IMR-90 (cell line): ENCODE data around the gene PPP2R1B. TPM values are rescaled to one million over a fixed set of nuclear protein-coding genes. Genes with fewer than 3 reads are reported as not detected.

Source experiments
- ATAC-seq: fragments of 200-7000 bp; cut with Tn5 transposase; 2 replicates; pipeline ENCODE4 v1.9.1; 2020; ENCODE audit warnings: low read depth, mild to moderate bottlenecking, moderate library complexity
- BruUV-seq: library from RNA; stranded (reverse); fragments of 400-500 nt; replicated peaks from 2 replicates; lab custom pipeline; 2021; lab: Mats Ljungman, UMichigan
- CTCF ChIA-PET: fragments of 300-600 bp; formaldehyde crosslinking; extraction: SDS; loops from one replicate; lab custom pipeline; 2021; ENCODE audit warnings: antibody characterized with exemption; lab: Yijun Ruan, JAX
- POLR2A ChIA-PET: fragments of 300-600 bp; sonication (Branson Sonifier 250); formaldehyde crosslinking; loops from one replicate; lab custom pipeline; 2022; ENCODE audit warnings: antibody characterized with exemption; ENCODE audit not compliant: unreplicated experiment; lab: Charles Lee
- DNase-seq: peaks from one replicate; pipeline ENCODE4 v3.0.0; 2013
- H2AFZ ChIP-seq: replicated peaks from 2 replicates; pipeline ENCODE3; 2013; ENCODE audit warnings: low read length, mild to moderate bottlenecking; ENCODE audit not compliant: poor library complexity
- H2AK5ac ChIP-seq: 2 replicates; pipeline ENCODE4 v1.6.1; 2013; ENCODE audit warnings: low read depth, low read length, inconsistent platforms
- H2AK9ac ChIP-seq: replicated peaks from 2 replicates; pipeline ENCODE3; 2013; ENCODE audit warnings: mild to moderate bottlenecking, low read depth, low read length, moderate library complexity; ENCODE audit not compliant: poor library complexity
- H2BK120ac ChIP-seq: 2 replicates; pipeline ENCODE4 v1.6.1; 2013; ENCODE audit warnings: low read depth, low read length, inconsistent platforms
- H2BK15ac ChIP-seq: 3 replicates; pipeline ENCODE4 v1.6.1; 2013; ENCODE audit warnings: low read depth, low read length, inconsistent platforms
- H2BK20ac ChIP-seq: 2 replicates; pipeline ENCODE4 v1.6.1; 2013; ENCODE audit warnings: low read depth, mild to moderate bottlenecking, inconsistent platforms, low read length, moderate library complexity
- H2BK5ac ChIP-seq: 2 replicates; pipeline ENCODE4 v1.6.1; 2013; ENCODE audit warnings: mild to moderate bottlenecking, low read depth, low read length, inconsistent platforms; ENCODE audit not compliant: poor library complexity, severe bottlenecking
- H3K14ac ChIP-seq: replicated peaks from 2 replicates; pipeline ENCODE4 v1.6.1; 2013; ENCODE audit warnings: low read depth, low read length, inconsistent platforms
- H3K18ac ChIP-seq: 2 replicates; pipeline ENCODE4 v1.6.1; 2013; ENCODE audit warnings: low read depth, low read length, control low read depth
- H3K23ac ChIP-seq: 2 replicates; pipeline ENCODE4 v1.6.1; 2013; ENCODE audit warnings: low read depth, low read length, inconsistent platforms
- H3K27ac ChIP-seq: 2 replicates; pipeline ENCODE4 v1.5.1; 2013; ENCODE audit warnings: mild to moderate bottlenecking, control low read depth, low read length; ENCODE audit not compliant: insufficient read depth
- H3K27me3 ChIP-seq: 2 replicates; pipeline ENCODE4 v1.6.1; 2013; ENCODE audit warnings: low read length; ENCODE audit not compliant: control insufficient read depth, insufficient read depth
- H3K36me3 ChIP-seq: 2 replicates; pipeline ENCODE4 v1.6.1; 2013; ENCODE audit warnings: low read length, mixed read lengths; ENCODE audit not compliant: control insufficient read depth, insufficient read depth
- H3K4ac ChIP-seq: 2 replicates; pipeline ENCODE4 v1.6.1; 2013; ENCODE audit warnings: low read depth, low read length, inconsistent platforms
- H3K4me1 ChIP-seq: 2 replicates; pipeline ENCODE4 v1.6.1; 2013; ENCODE audit warnings: low read length, mixed read lengths; ENCODE audit not compliant: control insufficient read depth, insufficient read depth
- H3K4me2 ChIP-seq: 2 replicates; pipeline ENCODE4 v1.6.1; 2013; ENCODE audit warnings: low read depth, mild to moderate bottlenecking, control low read depth, low read length, moderate library complexity
- H3K4me3 ChIP-seq: 2 replicates; pipeline ENCODE4 v1.5.1; 2013; ENCODE audit warnings: low read depth, mild to moderate bottlenecking, control low read depth, low read length, moderate library complexity; ENCODE audit not compliant: insufficient read depth
- H3K56ac ChIP-seq: 2 replicates; pipeline ENCODE4 v1.6.1; 2013; ENCODE audit warnings: low read length, inconsistent platforms; ENCODE audit not compliant: insufficient read depth; ENCODE audit errors: extremely low read depth
- H3K79me1 ChIP-seq, 2 experiments: 2 replicates each; pipeline ENCODE4 v1.6.1; 2013; ENCODE audit warnings: low read length in 2 of 2, inconsistent platforms in 1 of 2, low read depth in 1 of 2
- H3K9ac ChIP-seq: 2 replicates; pipeline ENCODE4 v1.6.1; 2013; ENCODE audit warnings: low read depth, low read length, control low read depth
- H3K9me1 ChIP-seq: 2 replicates; pipeline ENCODE4 v1.6.1; 2013; ENCODE audit warnings: low read length, inconsistent platforms; ENCODE audit not compliant: insufficient read depth
- H3K9me3 ChIP-seq: 2 replicates; pipeline ENCODE4 v1.6.1; 2013; ENCODE audit warnings: low read length; ENCODE audit not compliant: control insufficient read depth, insufficient read depth
- H4K20me1 ChIP-seq: 2 replicates; pipeline ENCODE4 v1.6.1; 2013; ENCODE audit warnings: low read length, inconsistent platforms; ENCODE audit not compliant: insufficient read depth
- H4K5ac ChIP-seq: 2 replicates; pipeline ENCODE4 v1.6.1; 2013; ENCODE audit warnings: mild to moderate bottlenecking, low read depth, low read length, control low read depth
- H4K8ac ChIP-seq, 2 experiments: 2 replicates each; pipeline ENCODE4 v1.6.1; 2013; ENCODE audit warnings: low read depth in 2 of 2, low read length in 2 of 2, control low read depth in 1 of 2, inconsistent platforms in 1 of 2
- H4K91ac ChIP-seq: 2 replicates; pipeline ENCODE4 v1.6.1; 2013; ENCODE audit warnings: low read depth, low read length, inconsistent platforms; ENCODE audit not compliant: insufficient read depth
- BHLHE40 ChIP-seq: fragments of 150-350 bp; IDR thresholded peaks from 2 replicates; pipeline ENCODE4 v1.6.1; 2016; ENCODE audit warnings: mild to moderate bottlenecking, low read depth, low read length
- CEBPB ChIP-seq: IDR thresholded peaks from 2 replicates; pipeline ENCODE4 v1.6.1; 2012; ENCODE audit warnings: low read depth, low read length, improper control_type of control experiment
- CHD1 ChIP-seq: IDR thresholded peaks from 2 replicates; pipeline ENCODE4 v1.6.1; 2012; ENCODE audit warnings: low read depth, low read length, improper control_type of control experiment
- CTCF ChIP-seq: conservative IDR thresholded peaks from 2 replicates; pipeline ENCODE4 v1.5.1; 2012; ENCODE audit warnings: mild to moderate bottlenecking, low read depth, low read length, improper control_type of control experiment
- ELK1 ChIP-seq: fragments of 150-350 bp; IDR thresholded peaks from 2 replicates; pipeline ENCODE4 v1.6.1; 2016; ENCODE audit warnings: low read depth, mild to moderate bottlenecking, low read length, moderate library complexity, borderline replicate concordance
- FOS ChIP-seq: fragments of 150-350 bp; IDR thresholded peaks from 2 replicates; pipeline ENCODE4 v1.6.1; 2016; ENCODE audit warnings: low read depth, low read length
- MXI1 ChIP-seq: IDR thresholded peaks from 2 replicates; pipeline ENCODE4 v1.6.1; 2012; ENCODE audit warnings: low read depth, mild to moderate bottlenecking, low read length, moderate library complexity, borderline replicate concordance
- NFE2L2 ChIP-seq: fragments of 150-350 bp; IDR thresholded peaks from 2 replicates; pipeline ENCODE4 v1.6.1; 2016; ENCODE audit warnings: low read depth, mild to moderate bottlenecking, low read length
- POLR2A ChIP-seq: IDR thresholded peaks from 2 replicates; pipeline ENCODE4 v1.6.1; 2012; ENCODE audit warnings: mild to moderate bottlenecking, low read depth, low read length
- RAD21 ChIP-seq: IDR thresholded peaks from 2 replicates; pipeline ENCODE4 v1.6.1; 2012; ENCODE audit warnings: low read length, improper control_type of control experiment
- RCOR1 ChIP-seq: IDR thresholded peaks from 2 replicates; pipeline ENCODE4 v1.6.1; 2012; ENCODE audit warnings: mild to moderate bottlenecking, low read length, improper control_type of control experiment; ENCODE audit not compliant: insufficient replicate concordance
- RFX5 ChIP-seq: IDR thresholded peaks from 2 replicates; pipeline ENCODE4 v1.8.0; 2012; ENCODE audit warnings: low read depth, mild to moderate bottlenecking, low read length, moderate library complexity
- WGBS, 2 experiments: methylation state at CpG; one replicate each; pipeline versions ENCODE4 v1.1.5 to v1.1.7; 2013; ENCODE audit warnings: missing lambda C conversion rate in 2 of 2; ENCODE audit not compliant: insufficient read length in 1 of 2; ENCODE audit errors: extremely low coverage in 2 of 2; 5-methylcytosine and 5-hydroxymethylcytosine counted together
- dilution Hi-C: fragments of 300-500 bp; cut with HindIII; formaldehyde crosslinking; loops from one replicate; pipeline ENCODE4 v1.14.3; 2018; ENCODE audit warnings: low sequenced_read_pairs; ENCODE audit not compliant: unreplicated experiment
- in situ Hi-C: fragments of 300-500 bp; cut with MboI; formaldehyde crosslinking; loops from 3 replicates; pipeline ENCODE4 v1.14.3; 2019; ENCODE audit warnings: low sequenced_read_pairs, inconsistent platforms, mixed read lengths
- intact Hi-C: fragments of 100-400 bp; cut with micrococcal nuclease; formaldehyde crosslinking; loops from 2 replicates; pipeline ENCODE4 v1.10.0; 2022
- polyA plus RNA-seq, 3 experiments: library from polyadenylated mRNA; depleted of rRNA; stranded (reverse); fragments of >200 nt; gene quantifications; 2 replicates each; pipeline ENCODE4 v1.2.3, GENCODE V29; 2012; ENCODE audit warnings: low replicate concordance in 1 of 3
- total RNA-seq: library from RNA; depleted of rRNA; stranded (reverse); fragments of >200 nt; gene quantifications from 2 replicates; pipeline ENCODE4 v1.2.3, GENCODE V29; 2012

Gene PPP2R1B
- total and polyA plus RNA-seq, 2 of the 4 experiments (the other 2 are of a cell fraction): 23.0 to 62.9 TPM

GRCh38 chr11:111698852-111699559 is 67.2 kb downstream of the PPP2R1B start (continued):
- TF ChIP-seq ELK1: no peak

GRCh38 chr11:111697933-111698371 is 68.2 kb downstream of the PPP2R1B start:
- no peak for ATAC-seq
- no peak for TF ChIP-seq CTCF
- no peak for TF ChIP-seq ELK1
- no peak for TF ChIP-seq CHD1
- TF ChIP-seq FOS: no peak
- no peak for TF ChIP-seq RCOR1
- no peak for TF ChIP-seq POLR2A
- TF ChIP-seq MXI1: no peak
- TF ChIP-seq BHLHE40: no peak
- no peak for TF ChIP-seq CEBPB
- no peak for TF ChIP-seq NFE2L2
- no peak for TF ChIP-seq RAD21
- no peak for TF ChIP-seq RFX5

More at GRCh38 chr11:111697933-111698371, 68.2 kb downstream of the PPP2R1B start:
- ChIA-PET POLR2A (no interaction called here), CTCF (no interaction called here)
- Histone ChIP-seq H2AK9ac (peak overlapping the region; percentile 10), H3K27me3 (no peaks in the 10 kb centered on the region), H4K8ac (no peak overlapping the region; a peak in 1 of 4 replicates), H3K4ac (peak overlapping the region; percentile 63; the same call in 1 of the 2 replicates), H3K36me3 (peaks cover 4% of the 10 kb centered on the region), H4K91ac (peak overlapping the region; percentile 44; the same call in 1 of the 2 replicates), H3K18ac (peak overlapping the region; percentile 78), H3K27ac (peak overlapping the region; percentile 29; the same call in 1 of the 2 replicates), H3K14ac (peak overlapping the region; percentile 38; the same call in 1 of the 2 replicates), H2BK5ac (no peak overlapping the region), H3K9me1 (peaks cover 14% of the 10 kb centered on the region), H4K5ac (no peak overlapping the region; the same call in 1 of the 2 replicates), H2BK20ac (peak overlapping the region; percentile 46; the same call in 1 of the 2 replicates), H3K23ac (peak overlapping the region; percentile 63; the same call in 1 of the 2 replicates), H3K79me1 (peaks cover 26 to 41% of the 10 kb centered on the region in 2 experiments), H3K4me2 (no peak overlapping the region), H4K20me1 (no peaks in the 10 kb centered on the region), H3K9ac (no peak overlapping the region), H2BK120ac (peak overlapping the region; percentile 63), H2AFZ (no peak overlapping the region), H3K56ac (no peak overlapping the region), H3K9me3 (no peaks in the 10 kb centered on the region), H2BK15ac (no peak overlapping the region; the same call in 2 of the 3 replicates), H2AK5ac (peak overlapping the region; percentile 79), H3K4me1 (peaks cover 17% of the 10 kb centered on the region), H3K4me3 (no peak overlapping the region)
- intact Hi-C loops (loop anchor here (5.0 to 10.0 kb wide), 2 partner anchors 79 to 93 kb away; partner anchors contain the start of gene SIK2), in situ Hi-C loops (no loop called here), dilution Hi-C loops (no loop called here)
- no CpG with 5 or more reads among the region's 1 CpG for WGBS, 2 experiments
- DNase-seq: no peak
- no TSS peak for BruUV-seq
